NCI-H128 (cell line): ENCODE results near the gene DOCK6.
"Not testable (repeated sequence)": the region's sequence is repeated elsewhere in the genome, so short reads cannot be mapped to it uniquely, and the experiment has no call there.

Experiments
- DNase-seq: peaks from one replicate; lab custom pipeline; 2025; ENCODE audit not compliant: unreplicated experiment; lab: John Stamatoyannopoulos, UW

The DOCK6 gene

DNA sequence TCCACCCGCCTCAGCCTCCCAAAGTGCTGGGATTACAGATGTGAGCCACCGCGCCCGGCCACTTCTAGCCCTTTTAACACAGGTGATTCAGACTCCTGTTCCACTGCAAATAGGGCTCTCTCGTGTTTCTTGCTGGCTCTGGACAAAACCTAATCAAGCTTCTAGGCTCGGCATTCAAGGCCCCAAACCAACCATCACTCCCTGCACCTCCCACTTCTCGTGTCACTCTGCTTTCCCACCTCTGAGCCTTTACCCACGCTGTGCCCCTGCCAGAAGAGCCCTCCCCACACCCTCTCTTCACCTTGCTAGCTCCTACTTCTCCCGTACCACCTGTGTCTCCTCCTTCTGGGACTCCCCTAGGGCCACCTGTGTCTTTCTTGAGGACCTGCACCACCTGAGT lies 84.7 kb downstream of the DOCK6 start:
- DNase-seq, result no peak

DNA sequence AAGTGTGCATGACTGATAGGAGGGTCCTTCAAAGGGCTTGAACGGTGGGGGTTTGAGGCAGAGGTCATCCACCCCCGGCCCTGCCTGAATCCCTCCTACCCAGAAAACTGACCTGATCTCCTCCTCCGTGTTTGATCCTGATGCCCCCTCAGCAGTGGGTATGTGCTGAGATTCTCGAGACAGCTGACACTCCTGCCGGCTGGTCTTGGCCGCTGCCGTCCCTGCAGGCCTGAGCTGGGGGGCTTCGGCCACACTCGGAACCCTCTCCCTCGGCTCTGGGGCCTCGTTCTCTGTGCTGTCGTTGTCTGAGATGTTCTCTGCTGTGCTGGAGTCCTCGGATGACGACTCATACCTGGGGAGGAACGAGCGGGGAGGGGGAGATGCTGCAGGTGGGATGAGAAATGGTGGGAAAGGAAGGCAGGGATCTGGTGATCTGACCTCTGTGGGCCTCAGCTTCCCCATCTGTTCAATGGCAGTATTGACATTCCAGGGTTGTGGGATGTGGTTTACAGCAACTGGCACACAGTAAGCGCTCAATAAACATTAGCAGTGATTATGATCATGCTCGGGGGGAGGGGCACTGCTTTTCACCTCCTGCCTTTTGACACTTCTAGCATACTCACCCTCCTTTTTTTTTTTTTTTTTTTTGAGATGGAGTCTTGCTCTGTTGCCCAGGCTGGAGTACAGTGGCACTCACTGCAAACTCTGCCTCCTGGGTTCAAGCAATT lies 85.7 kb downstream of the DOCK6 start:
- no peak for DNase-seq

DNA sequence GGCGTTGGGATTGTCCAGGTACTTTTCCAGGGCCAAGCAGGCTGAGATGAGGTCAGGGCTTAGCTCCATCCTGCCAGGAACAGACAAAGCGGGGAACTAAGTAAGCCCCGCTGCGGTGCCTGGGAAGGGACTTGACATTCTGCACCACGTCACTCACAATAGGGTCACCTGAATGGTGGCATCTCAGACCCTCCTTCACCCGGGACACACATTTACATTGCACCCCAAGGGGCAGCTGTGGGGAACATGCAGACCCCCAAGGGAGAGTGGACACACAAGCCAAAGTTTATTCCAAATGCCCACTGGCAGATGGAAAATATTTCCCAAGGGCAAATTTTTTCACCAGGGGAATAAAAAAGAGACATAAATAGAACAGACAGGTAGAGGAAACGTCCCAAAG lies 86.4 kb downstream of the DOCK6 start:
- no peak for DNase-seq

DNA sequence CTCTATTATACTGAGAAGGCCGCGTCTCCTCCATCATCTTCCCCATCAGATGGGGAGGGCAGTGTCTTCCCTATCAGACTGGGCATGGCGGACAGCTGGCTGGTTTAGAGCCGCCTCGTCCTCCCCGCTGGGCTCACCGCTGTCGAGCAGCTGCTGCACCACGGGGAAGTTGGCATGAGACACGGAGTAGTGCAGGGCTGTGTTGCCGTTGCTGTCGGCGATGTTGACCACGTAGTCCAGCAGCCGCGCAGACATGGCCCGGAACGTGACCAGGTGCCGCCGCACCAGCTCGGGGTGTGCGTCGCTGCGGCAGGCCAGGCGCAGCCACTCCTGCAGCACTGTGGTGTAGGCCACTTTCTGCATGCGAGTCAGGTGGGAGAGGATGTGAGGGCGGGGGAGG lies 88.0 kb downstream of the DOCK6 start:
- DNase-seq, result no peak

DNA sequence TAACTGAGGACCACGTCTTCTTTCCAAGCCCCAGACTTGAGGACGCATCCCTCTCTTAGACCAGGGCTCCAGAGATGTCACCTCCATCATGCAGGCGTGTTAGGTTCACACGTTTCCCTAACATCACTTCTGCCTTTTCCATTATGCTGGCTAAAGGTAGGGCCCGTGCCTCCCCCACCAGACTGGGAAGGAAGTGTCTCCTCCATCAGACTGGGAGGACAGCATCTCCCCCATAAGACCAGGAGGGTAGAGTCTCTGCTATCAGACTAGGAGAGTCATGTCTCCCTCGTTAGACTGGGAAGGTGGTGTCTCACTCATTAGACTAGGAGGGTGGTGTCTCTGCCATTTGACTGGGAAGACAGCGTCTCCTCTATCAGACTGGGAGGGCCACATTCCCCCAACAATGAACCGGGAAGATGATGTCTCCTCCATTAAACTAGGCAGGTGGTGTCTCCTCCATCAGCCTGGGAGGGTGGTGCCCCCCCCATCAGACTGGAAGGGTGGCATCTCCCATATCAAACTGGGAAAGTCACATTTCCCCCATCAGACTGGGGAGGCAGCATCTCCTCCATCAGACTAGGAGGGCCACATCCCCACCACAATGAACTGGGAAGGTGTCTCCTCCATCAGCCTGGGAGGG lies 88.7 kb downstream of the DOCK6 start:
- no peak for DNase-seq

GRCh38 chr19:11172576-11172975 lies 89.7 kb downstream of the DOCK6 start:
- no peak for DNase-seq

GRCh38 chr19:11171144-11171543 lies 91.2 kb downstream of the DOCK6 start:
- no peak for DNase-seq

DNA sequence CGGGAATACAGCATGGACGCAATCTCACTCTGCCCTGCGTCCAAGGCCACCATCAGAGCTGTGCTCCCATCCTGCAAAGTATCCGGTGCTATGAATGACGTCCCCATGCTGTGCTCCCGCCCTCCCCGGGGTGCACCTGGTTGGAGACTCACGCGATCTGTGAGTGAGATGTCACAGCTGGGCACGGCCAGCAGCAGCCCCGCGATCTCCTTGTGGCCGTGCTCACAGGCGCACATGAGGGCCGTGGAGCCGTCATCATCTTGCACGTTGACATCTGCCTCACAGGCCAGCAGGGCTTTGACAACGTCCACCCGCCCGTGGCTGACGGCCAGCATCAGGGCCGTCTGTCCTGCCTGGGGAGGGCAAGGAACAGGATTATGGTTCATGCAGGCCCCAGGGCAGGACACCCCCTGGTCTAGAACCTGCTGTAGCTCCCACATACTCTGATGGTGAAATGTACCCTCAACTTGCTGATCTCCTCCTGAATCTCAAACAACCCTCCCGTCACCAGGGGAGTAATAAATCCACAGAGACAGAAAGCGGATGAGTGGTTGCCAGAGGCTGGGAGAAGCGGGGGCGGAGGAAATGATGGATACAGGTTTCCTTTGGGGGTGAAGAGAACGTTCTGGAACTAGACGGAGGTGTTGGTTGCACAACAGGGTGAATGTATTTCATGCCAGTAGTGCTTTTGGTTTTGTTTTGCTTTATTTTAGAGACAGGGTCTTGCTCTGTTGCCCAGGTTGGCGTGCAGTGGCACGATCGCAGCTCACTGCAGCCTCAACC lies 92.2 kb downstream of the DOCK6 start:
- DNase-seq, result no peak

DNA sequence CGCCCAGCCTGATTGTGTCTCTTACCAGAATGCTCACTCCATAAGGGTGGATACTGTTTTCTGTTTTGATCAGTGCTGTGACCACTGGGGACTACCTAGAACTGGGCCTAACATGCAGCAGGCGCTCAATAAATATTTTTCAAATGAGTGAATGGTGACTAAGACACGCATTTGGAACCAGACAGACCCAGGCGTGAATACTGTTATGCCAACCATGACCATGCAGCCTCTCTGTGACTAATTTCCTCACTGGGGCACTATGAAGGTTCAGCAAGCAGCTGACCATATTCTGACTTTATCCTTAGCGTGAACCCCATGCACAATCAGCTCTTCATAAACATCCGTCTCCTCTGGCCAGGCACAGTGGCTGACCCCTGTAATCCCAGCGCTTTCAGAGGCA lies 93.8 kb downstream of the DOCK6 start:
- DNase-seq, result no peak

- DNase-seq, result no peak
These were observed 95.8 kb downstream of the DOCK6 start for GRCh38 chr19:11166281-11167142.

DNA sequence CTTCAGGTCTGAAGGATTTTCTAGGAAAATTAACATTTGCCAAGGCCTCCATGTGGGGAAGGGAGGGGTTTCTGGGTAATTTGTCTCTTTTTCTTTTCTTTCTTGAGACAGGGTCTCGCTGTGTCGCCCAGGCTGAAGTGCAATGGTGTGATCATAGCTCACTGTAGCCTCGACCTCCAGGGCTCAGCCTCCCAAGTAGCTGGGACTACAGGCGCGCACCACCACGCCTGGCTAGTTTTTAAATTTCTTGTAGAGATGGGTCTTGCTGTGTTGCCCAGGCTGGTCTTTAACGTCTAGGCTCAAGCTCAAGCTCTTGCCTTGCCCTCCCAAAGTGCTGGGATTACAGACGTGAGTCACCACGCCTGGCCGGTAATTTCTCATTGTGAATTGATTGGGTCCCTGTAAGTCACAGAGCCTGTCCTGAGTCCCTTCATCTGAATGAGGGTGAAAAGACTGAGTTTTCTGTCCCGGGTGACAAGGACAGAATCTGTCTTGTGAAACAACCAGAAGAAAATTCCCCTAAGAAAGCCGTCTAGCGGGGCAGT lies 96.8 kb downstream of the DOCK6 start:
- DNase-seq, result no peak

DNA sequence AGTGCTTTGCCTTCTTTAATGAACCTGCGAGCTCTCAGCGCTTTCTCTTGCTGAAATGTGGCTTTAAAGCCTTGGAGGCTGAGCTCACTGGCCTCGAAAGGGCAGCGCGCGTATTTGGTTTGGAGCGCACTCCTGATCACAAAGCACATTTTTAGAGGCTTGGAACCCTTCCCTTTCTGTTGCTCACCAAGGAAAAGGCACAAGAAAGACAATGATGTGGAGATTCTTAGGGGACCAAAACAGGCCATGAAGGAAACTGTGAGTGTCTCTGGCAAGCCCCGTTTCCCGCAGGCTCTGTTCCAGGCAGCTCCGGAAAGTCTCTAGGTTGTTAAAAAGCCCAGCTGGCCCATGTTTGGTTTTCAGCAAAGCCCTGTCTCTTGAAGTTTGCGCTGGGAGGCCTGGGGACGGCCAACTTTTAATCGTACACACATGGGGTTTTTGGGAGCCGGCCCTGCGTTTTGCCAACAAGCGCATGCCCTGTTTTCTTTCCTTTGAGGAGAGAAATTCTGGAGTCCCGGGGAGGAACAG lies 97.4 kb downstream of the DOCK6 start:
- DNase-seq, result no peak

GRCh38 chr19:11164296-11164695 lies 98.0 kb downstream of the DOCK6 start:
- no peak for DNase-seq

- not testable (repeated sequence) for DNase-seq
These were observed 101.9 kb downstream of the DOCK6 start for GRCh38 chr19:11160440-11160768.

DNA sequence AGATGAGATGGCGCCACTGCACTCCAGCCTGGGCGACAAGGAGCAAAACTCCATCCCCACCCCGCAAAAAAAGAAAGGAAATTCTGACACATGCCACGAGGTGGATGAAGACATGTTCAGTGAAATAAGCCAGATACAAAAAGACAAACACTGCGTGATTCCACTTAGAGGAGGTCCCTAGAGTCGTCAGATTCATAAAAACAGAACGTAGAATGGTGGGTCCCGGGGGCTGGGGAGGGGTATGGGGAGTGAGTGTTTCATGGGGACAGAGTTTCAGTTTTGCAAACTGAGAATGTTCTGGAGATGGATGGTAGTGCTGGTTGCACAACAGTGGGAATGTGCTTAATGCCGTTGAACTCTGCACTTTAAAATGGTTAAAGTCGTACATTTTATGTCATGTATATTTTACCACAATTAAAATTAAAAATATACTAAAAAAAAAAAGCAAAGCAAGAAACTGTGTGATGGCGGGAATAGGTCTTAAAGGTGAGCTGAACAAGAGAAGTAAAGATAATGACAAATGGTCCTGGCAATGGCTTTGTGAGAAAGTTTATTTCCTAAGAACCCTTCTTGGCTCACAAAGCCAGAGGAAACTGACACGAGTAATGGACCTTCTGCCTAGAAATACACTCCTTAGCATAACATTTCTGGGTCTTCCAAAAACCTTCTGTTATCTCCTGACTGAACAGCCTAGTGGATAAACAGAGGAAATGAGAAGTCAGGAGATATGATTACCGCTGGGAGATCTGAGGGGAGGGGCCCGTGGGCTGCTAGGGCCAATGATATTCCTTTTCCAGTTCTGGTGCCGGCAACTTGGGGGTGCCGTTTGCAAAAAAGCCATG lies 102.5 kb downstream of the DOCK6 start:
- DNase-seq, result no peak

DNA sequence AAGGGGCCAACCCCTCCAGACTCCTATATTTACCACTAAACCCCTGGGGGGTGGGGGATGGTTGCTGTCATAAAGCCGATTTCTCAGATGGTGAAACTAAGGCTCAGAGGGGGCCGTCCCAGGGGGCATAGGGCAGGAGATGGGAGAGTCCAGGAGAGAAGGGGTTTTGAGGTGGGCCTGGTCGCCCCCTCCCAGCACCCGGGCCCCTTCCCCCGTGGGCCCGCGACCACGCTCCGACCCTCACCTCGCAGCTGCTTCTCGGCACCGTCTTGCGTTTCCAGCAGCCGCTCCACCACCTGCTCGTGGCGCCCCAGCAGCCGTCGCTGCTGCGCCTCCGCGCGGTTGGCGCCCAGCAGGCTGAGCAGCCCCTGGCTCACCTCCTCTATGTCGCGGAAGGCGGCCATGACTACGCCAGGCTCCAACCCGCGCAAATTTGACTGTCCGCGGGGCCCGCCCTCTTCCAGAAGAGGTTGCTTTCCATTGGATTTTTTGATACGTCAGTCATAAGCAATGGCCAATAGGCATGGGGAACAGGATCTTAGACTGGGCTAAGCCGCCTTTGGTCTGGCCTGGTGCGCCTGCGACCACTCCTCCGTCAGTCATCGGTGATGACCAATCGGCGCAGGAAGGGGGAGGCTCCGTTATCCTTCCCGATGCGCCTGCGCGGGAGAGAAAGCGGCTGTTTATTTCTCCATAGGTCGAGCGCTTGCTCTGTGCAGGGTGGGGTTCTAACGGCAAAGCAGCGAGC lies 106.8 kb downstream of the DOCK6 start, which contains the start of gene SPC24:
SPC24 (minus strand) TSS at position 410 of the 748 bp plus-strand sequence; CDS start at position 404, 6 bp downstream.
- DNase-seq, result peak; percentile 98

- no peak for DNase-seq
These were observed 107.7 kb downstream of the DOCK6 start for GRCh38 chr19:11154683-11155047.

DNA sequence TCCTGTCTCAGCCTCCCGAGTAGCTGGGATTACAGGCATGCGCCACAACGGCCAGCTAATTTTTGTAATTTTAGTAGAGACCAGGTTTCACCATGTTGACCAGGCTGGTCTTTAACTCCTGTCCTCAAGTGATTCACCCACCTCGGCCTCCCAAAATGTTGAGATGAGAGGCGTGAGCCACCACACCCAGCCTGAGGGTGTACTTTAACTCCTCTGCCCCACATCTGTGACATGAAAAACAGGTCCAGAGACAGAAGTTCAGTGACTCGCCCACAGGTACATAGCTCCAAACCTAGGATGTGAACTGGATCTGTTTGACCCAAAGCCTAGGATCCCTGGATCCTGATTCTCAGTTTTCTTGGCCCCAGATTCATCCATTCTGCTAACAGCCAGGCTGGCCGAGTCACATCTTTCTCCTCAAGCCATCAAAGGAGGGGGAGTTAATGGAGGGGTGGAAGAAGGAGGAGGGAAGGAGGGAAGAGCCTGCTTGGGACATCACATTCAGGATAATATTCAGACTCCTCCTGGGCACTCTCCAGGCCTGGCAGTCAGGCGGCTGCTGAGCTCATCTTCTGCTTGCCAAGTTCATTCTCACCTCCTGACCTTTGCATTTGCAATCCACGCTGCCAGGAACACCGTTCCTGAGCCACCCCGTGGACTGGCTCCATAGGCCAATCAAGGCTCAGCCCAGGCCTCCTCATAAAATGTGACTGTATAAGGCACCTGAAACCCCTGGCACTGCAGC lies 109.8 kb downstream of the DOCK6 start:
- no peak for DNase-seq
